ENCODE measurements around the gene CCSER2.

The CCSER2 gene

DNA sequence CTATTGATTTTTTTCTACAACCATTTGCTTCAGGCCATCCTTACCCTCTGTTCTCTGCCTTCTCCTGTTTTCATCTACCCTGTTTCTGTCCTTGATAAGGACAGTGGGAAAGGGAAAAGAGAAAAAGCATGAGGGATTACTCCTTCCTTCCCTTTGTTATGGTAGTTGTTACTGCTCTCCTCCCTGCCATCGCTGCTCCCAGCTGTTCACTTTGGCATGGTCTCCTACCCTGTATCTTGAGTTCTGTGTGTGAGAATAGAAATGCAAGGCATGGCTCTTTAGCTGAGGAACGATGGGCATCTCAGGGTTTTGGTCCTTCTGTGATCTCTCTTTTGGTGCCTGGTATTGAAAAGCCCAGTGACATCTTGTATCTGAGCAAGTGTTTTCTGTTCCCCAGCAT is 6.4 kb downstream of the CCSER2 start:
- Histone ChIP-seq H3K36me3 (replicated peaks) (no peaks in the 10 kb centered on the region), H3K27ac (no peak overlapping the region), H3K27me3 (replicated peaks) (no peaks in the 10 kb centered on the region), H3K4me3 (ENCODE audit: low read depth, low read length) (no peak overlapping the region)
- no peak for DNase-seq
- TF ChIP-seq, protein P1, sequence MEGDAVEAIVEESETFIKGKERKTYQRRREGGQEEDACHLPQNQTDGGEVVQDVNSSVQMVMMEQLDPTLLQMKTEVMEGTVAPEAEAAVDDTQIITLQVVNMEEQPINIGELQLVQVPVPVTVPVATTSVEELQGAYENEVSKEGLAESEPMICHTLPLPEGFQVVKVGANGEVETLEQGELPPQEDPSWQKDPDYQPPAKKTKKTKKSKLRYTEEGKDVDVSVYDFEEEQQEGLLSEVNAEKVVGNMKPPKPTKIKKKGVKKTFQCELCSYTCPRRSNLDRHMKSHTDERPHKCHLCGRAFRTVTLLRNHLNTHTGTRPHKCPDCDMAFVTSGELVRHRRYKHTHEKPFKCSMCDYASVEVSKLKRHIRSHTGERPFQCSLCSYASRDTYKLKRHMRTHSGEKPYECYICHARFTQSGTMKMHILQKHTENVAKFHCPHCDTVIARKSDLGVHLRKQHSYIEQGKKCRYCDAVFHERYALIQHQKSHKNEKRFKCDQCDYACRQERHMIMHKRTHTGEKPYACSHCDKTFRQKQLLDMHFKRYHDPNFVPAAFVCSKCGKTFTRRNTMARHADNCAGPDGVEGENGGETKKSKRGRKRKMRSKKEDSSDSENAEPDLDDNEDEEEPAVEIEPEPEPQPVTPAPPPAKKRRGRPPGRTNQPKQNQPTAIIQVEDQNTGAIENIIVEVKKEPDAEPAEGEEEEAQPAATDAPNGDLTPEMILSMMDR (IDR thresholded peaks at IDR 0.05; ENCODE audit: low read depth, low read length, missing control alignments): no peak
- in situ Hi-C loops (cut with HindIII; ENCODE audit: low pct_ligation_motif_present, low sequenced_read_pairs): no loop called here

GRCh38 chr10:84335516-84335915 is 7.1 kb downstream of the CCSER2 start:
- Histone ChIP-seq H3K27ac (no peak overlapping the region), H3K36me3 (replicated peaks) (no peaks in the 10 kb centered on the region), H3K27me3 (replicated peaks) (no peaks in the 10 kb centered on the region), H3K4me3 (ENCODE audit: low read depth, low read length) (no peak overlapping the region)
- no peak for DNase-seq
- in situ Hi-C loops (cut with HindIII; ENCODE audit: low pct_ligation_motif_present, low sequenced_read_pairs): no loop called here
- TF ChIP-seq, protein P1 (IDR thresholded peaks at IDR 0.05; ENCODE audit: low read depth, low read length, missing control alignments): no peak

DNA sequence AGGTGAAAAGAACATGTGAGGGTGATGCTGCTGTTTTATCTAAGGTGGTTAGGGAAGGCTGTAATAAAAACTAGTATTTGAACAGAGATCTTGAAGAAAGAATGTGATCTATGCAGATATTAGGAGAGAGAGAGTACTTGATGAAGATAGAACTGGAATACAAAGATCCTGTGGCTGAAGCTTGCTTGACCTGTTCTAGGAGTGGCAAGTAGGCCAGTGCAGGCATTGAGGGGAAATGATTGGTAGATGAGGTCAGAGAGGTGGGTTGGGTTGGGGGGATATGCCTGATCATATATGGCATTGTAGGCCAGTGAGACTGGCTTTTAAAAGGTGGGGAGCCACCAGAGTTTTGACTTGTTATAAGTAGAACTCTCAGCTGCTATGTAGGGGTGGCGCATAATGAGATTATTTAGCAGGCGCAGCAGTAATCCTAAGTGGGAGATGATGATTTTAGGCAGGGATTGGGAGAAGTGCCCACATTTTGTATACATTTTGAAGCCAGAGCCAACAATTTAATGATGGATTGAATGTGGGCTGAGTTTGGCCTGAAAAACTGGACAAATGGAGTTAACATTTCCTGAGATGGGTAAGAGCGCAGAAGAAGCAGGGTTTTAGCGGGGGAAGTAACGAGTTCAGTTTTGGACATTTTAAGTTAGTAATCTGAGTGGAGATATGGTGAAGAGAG is 8.2 kb downstream of the CCSER2 start:
- Histone ChIP-seq H3K36me3 (replicated peaks) (no peaks in the 10 kb centered on the region), H3K27ac (no peak overlapping the region), H3K4me3 (ENCODE audit: low read depth, low read length) (no peak overlapping the region), H3K27me3 (replicated peaks) (no peaks in the 10 kb centered on the region)
- in situ Hi-C loops (cut with HindIII; ENCODE audit: low pct_ligation_motif_present, low sequenced_read_pairs): no loop called here
- TF ChIP-seq, protein P1 (IDR thresholded peaks at IDR 0.05; ENCODE audit: low read depth, low read length, missing control alignments): no peak
- DNase-seq: no peak

GRCh38 chr10:84337199-84337598 is 8.8 kb downstream of the CCSER2 start:
- TF ChIP-seq, protein P1 (IDR thresholded peaks at IDR 0.05; ENCODE audit: low read depth, low read length, missing control alignments): no peak
- DNase-seq: peak; percentile 36
- in situ Hi-C loops (cut with HindIII; ENCODE audit: low pct_ligation_motif_present, low sequenced_read_pairs): no loop called here
- H3K27me3 ChIP-seq (replicated peaks): no peaks in the 10 kb centered on the region
- H3K4me3 ChIP-seq (ENCODE audit: low read depth, low read length): no peak overlapping the region
- H3K27ac ChIP-seq: no peak overlapping the region
- no peaks in the 10 kb centered on the region for H3K36me3 ChIP-seq (replicated peaks)

DNA sequence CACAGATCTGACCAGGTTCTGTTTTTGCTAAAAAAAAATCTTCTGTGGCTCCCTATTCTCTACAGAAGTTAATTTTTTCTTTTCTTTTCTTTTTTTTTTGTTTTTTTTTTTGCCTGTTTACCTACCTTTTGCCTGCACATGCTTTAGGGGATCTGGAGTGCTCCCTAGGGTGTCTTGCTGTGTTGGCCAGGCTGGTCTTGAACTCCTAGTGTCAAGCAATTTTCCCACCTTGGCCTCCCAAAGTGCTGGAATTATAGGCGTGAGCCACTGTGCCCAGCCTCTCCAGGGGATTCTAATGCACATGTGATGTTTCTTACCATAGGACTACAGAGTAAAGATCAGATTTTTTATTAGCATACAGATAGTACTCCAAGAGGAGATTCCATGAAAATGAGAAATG is 10.6 kb downstream of the CCSER2 start:
- no peaks in the 10 kb centered on the region for H3K27me3 ChIP-seq (replicated peaks)
- no peaks in the 10 kb centered on the region for H3K36me3 ChIP-seq (replicated peaks)
- no peak overlapping the region for H3K27ac ChIP-seq
- H3K4me3 ChIP-seq (ENCODE audit: low read depth, low read length): no peak overlapping the region
- DNase-seq: no peak
- in situ Hi-C loops (cut with HindIII; ENCODE audit: low pct_ligation_motif_present, low sequenced_read_pairs): no loop called here
- TF ChIP-seq, protein P1 (IDR thresholded peaks at IDR 0.05; ENCODE audit: low read depth, low read length, missing control alignments): no peak

- no peak overlapping the region for H3K27ac ChIP-seq
- in situ Hi-C loops (cut with HindIII; ENCODE audit: low pct_ligation_motif_present, low sequenced_read_pairs): no loop called here
- H3K27me3 ChIP-seq (replicated peaks): no peaks in the 10 kb centered on the region
- TF ChIP-seq, protein P1 (IDR thresholded peaks at IDR 0.05; ENCODE audit: low read depth, low read length, missing control alignments): no peak
- no peaks in the 10 kb centered on the region for H3K36me3 ChIP-seq (replicated peaks)
- DNase-seq: no peak
- H3K4me3 ChIP-seq (ENCODE audit: low read depth, low read length): no peak overlapping the region
Measured at GRCh38 chr10:84340187-84340586, 11.8 kb downstream of the CCSER2 start.

All from brain microvascular endothelial cell (primary cell).